GM18858 (cell line): ENCODE measurements around the gene RHD.
"Not testable (repeated sequence)": the region's sequence is repeated elsewhere in the genome, so short reads cannot be mapped to it uniquely, and the experiment has no call there.

Experiments
- ATAC-seq: cut with Tn5 transposase; IDR thresholded peaks from one replicate; pipeline ENCODE4 v1.9.1; 2021; ENCODE audit not compliant: unreplicated experiment

The RHD gene

GRCh38 chr1:25256578-25256965 lies 15.7 kb upstream of the RHD start:
- ATAC-seq = no peak

DNA sequence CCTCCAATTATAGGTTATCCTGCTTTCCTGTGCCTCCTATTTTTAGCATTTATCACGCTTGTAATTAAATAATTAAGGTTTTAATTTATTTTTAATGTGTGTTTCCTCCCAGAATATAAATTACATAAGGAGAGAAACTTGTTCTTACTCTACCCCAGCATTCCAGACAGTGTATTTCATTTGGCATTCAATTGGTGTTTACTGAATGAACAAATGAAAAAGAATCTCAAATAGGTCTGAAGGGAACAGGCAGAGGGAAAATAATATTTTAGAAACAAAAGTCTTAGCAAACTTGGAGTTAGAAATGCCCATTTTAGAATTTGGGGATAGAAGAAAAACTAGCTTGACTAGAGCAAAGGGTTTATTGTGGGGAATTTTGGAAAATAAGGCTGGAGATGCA lies 15.1 kb upstream of the RHD start:
- no peak for ATAC-seq

DNA sequence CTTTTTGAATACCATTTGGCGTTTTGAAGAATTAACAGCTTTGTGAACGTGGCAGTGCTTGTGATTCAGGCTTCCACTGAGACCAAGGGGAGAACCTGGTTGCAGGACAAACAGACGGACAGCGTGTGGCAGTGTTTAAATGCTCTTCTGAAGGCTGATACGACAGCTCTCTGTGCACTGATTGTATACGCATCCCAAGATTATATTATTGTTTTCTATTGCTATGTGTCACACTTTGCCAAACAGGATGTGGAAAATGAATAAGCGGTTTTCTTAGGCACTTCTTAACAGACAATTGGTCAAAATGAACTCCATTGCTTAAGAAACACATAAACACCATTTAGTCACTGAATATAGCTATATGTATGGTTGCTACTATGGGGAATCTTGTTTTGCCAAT lies 12.5 kb upstream of the RHD start:
- ATAC-seq = not testable (repeated sequence)

GRCh38 chr1:25260336-25260735 lies 12.0 kb upstream of the RHD start:
- ATAC-seq = not testable (repeated sequence)

DNA sequence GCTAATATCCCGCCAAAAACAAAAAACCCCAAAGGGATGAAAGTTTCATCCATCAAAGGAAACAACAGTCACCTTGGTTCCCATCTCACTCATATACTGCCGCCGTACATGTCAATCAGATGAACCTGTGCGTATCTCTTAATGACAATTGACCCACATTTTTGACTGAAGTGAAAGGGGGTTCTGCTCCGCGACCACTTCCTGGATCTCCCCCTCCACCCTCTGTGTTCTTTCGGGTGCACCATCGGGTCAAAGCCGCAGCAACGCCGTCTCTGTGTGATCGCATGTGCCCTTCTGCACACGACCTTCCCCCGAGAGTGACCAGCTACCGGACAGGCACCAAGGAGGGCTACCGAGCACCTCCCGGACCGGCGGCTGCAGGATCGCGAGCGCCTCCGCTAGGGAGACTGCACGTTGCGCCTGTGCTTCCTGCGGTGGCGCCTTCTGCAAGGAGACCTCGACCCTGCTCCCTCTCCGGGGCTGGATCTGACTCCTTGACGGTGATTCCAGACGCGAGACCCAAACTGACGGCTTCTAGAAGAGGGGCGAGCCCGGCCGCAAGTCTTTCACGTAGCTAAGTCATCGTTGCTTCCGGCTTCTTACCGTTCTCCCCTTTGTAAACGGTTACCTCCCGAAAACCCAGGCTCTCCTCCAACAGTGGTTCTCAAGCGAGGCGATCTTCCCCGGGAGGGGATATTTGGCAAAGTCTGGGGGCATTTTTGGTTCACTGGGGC lies 5.6 kb upstream of the RHD start:
- not testable (repeated sequence) for ATAC-seq

GRCh38 chr1:25267288-25268142 lies 4.8 kb upstream of the RHD start:
- not testable (repeated sequence) for ATAC-seq

- ATAC-seq = not testable (repeated sequence)
Observed at GRCh38 chr1:25268143-25268760, 4.1 kb upstream of the RHD start.

- not testable (repeated sequence) for ATAC-seq
Observed at GRCh38 chr1:25275648-25276047, 3.3 kb downstream of the RHD start.

GRCh38 chr1:25277295-25277694 lies 5.0 kb downstream of the RHD start:
- not testable (repeated sequence) for ATAC-seq

- not testable (repeated sequence) for ATAC-seq
Observed at GRCh38 chr1:25278358-25278757, 6.0 kb downstream of the RHD start.

DNA sequence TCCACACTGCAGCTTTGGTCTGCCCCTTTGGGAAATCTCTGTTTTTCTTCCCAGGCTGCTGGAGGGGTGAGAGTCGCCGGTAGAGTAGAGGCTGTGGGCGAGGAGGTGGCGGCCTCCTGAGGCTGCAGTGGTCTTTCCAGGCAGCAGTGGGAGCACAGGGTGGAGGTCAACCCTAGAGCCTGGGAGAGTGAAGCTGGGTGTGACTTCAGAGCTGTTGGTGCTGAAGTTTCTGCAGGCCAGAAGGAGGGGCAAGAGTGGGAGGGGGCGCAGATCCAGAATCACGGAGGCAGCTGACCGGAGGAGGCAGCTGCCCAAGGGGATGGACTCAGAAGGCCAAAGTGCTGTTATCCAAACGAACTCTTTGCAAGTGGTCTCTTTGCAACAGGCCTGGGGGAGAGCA lies 6.5 kb downstream of the RHD start:
- not testable (repeated sequence) for ATAC-seq

DNA sequence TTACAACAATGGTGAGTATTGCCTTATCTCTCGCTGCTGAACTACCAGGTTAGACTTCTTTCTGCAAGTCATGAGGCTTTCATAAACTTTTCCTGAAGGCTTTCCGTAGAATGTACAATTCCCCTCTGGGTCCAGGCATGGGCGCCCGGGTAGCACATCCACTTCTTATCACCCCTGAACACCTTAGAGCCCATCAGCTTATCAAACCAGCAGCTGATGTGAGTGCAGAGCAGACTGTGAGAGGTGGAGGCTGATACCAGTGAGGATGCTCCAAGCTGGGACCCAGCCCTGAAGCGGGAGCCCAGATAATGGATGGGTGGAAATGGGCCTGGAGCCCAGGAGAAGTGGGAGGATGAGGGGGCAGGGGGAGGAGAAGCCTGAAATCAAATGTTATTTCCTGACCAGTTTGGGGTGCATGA lies 7.4 kb downstream of the RHD start:
- not testable (repeated sequence) for ATAC-seq

- not testable (repeated sequence) for ATAC-seq
Observed at GRCh38 chr1:25285862-25286261, 13.6 kb downstream of the RHD start.

GRCh38 chr1:25287164-25287563 lies 14.9 kb downstream of the RHD start:
- not testable (repeated sequence) for ATAC-seq

- ATAC-seq = not testable (repeated sequence)
Observed at GRCh38 chr1:25288573-25289101, 16.3 kb downstream of the RHD start.

DNA sequence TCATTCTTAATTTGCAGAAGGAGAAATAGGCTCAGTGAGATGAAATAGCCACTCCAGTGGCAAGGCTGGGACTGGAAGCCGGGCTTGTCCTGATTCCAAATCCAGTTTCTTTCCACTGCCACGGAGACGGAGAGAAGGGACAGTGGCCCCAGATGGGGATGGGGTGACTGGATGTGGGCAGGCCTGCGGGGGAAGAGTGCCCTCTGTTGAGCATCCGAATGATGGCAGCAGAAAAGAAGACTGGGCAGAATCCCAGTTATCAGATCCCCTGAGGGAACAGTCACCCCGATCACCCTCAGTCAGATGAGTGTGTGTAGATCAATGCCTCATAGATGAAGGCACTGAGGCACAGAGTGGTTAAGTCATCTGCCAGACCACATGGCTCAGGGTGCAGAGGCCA lies 17.7 kb downstream of the RHD start:
- ATAC-seq = not testable (repeated sequence)

DNA sequence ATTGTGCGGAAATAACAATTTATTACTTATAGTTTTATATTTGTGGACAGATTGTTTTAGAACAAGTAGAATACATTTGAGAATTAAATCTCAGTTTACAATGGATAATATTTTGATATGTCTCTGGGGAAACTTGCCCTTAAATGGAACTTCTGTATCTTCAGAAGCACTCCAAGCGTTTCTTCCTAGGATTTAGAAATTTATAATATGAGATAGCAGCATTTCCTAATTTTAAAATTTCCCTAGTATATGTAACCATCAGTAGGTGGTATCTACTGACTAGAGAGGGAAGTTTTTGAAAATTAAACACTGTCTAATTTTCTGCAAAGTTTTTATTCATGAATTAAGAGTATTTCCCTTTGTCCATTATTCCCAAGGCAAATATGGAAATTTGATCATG lies 21.1 kb downstream of the RHD start:
- not testable (repeated sequence) for ATAC-seq

DNA sequence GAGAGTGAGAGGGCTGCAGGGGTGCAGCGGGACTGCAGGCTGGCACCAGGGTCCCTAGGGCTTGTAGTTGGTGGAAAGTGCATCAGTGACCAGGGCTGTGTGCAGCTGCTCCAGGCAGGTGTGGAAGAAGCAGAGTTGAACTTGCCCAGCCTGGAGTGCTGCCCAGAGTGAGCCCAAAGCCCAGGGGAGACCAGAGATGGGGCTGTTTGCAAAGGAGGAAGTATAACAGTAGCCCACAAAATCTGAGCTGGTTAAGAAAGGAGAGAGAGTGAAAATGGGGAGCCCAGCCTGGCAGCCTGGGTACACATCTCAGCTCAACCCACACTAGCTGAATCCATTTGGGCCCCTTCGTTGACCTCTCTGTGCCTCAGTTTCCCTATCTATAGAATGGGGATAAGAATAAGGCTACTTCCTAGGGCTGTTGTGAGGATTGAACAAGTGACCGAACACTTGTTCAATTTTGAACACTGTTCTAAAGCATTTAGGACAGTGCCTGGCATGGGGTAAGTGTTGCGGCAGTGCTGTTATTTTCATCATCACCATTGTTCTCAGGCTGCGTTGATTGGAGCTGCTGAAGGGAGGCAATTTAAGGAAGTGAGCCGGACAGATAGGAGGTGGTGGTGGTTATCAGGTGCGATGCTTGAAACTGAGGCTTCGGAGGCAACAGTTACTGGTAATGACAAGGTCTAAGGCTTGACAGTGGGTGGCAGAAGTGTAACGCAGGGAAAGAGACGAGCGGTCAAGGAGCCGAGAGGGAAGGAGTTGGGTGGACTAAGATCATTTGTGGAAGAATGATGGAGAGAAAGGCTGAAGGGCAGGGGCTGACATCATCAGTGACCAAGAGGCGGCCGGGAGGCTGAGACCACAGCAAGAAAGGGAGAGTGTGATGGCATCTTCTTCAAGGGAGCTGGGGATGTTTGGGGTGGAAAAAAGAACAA lies 22.8 kb downstream of the RHD start:
- ATAC-seq = not testable (repeated sequence)

GRCh38 chr1:25296501-25296900 lies 24.2 kb downstream of the RHD start:
- ATAC-seq = not testable (repeated sequence)

DNA sequence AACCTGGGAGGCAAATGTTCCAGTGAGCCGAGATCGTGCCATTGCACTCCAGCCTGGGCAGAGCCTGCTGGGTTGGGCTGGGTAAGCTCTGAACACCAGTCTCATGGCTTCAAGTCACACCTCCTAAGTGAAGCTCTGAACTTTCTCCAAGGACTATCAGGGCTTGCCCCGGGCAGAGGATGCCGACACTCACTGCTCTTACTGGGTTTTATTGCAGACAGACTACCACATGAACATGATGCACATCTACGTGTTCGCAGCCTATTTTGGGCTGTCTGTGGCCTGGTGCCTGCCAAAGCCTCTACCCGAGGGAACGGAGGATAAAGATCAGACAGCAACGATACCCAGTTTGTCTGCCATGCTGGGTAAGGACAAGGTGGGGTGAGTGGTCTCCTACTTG lies 28.4 kb downstream of the RHD start:
- not testable (repeated sequence) for ATAC-seq
